ENCODE data around the gene TMEM9B. TPM values are rescaled to one million over a fixed set of nuclear protein-coding genes. Genes with fewer than 3 reads are reported as not detected.

TMEM9B gene
- polyA plus RNA-seq, 1 donor from 2014 or later = 63.1 TPM

- Histone ChIP-seq H3K4me2 (ENCODE audit: low read length) (no peak overlapping the region), H3K9ac (ENCODE audit: low read length) (no peak overlapping the region), H3K36me3 (ENCODE audit: insufficient read depth, low read length) (peaks cover 7% of the 10 kb centered on the region), H3K27me3 (ENCODE audit: insufficient read depth, low read depth, low read length) (no peaks in the 10 kb centered on the region), H3K4me3 (ENCODE audit: low read length) (no peak overlapping the region), H3F3A (ENCODE audit: insufficient read depth, low read length, poor library complexity, severe bottlenecking) (no peaks in the 10 kb centered on the region), H4K20me1 (ENCODE audit: insufficient read depth) (no peaks in the 10 kb centered on the region), H3K27ac (ENCODE audit: low read length) (no peak overlapping the region), H3K79me2 (replicated peaks; ENCODE audit: insufficient read depth, low read length) (no peaks in the 10 kb centered on the region), H2AFZ (ENCODE audit: low read depth, low read length) (no peak overlapping the region), H3K9me2 (ENCODE audit: insufficient read depth, low read length) (no peaks in the 10 kb centered on the region), H3K9me3 (ENCODE audit: low read length) (no peaks in the 10 kb centered on the region)
- no peak for TF ChIP-seq EZH2 (IDR thresholded peaks at IDR 0.05; ENCODE audit: borderline replicate concordance, insufficient read depth, low read length, poor library complexity, severe bottlenecking)
- no peak for TF ChIP-seq POLR2AphosphoS5 (IDR thresholded peaks at IDR 0.05)
These were observed 41.6 kb downstream of the TMEM9B start for GRCh38 chr11:8922691-8923090.

- H3K4me3 ChIP-seq (ENCODE audit: low read length) = no peak overlapping the region
- no peak overlapping the region for H3K4me2 ChIP-seq (ENCODE audit: low read length)
- no peak overlapping the region for H2AFZ ChIP-seq (ENCODE audit: low read depth, low read length)
- no peaks in the 10 kb centered on the region for H3F3A ChIP-seq (ENCODE audit: insufficient read depth, low read length, poor library complexity, severe bottlenecking)
- H3K9ac ChIP-seq (ENCODE audit: low read length) = no peak overlapping the region
- H3K79me2 ChIP-seq (replicated peaks; ENCODE audit: insufficient read depth, low read length) = peaks cover 10% of the 10 kb centered on the region
- TF ChIP-seq POLR2AphosphoS5 (IDR thresholded peaks at IDR 0.05) = no peak
- TF ChIP-seq RAD21 (conservative IDR thresholded peaks at IDR 0.05) = no peak
- TF ChIP-seq REST (IDR thresholded peaks at IDR 0.05; ENCODE audit: borderline replicate concordance) = no peak
- no peak for TF ChIP-seq EZH2 (IDR thresholded peaks at IDR 0.05; ENCODE audit: borderline replicate concordance, insufficient read depth, low read length, poor library complexity, severe bottlenecking)
- TF ChIP-seq EP300 (conservative IDR thresholded peaks at IDR 0.05; ENCODE audit: poor library complexity, severe bottlenecking) = no peak
- no peak for TF ChIP-seq SMC3 (conservative IDR thresholded peaks at IDR 0.05; ENCODE audit: poor library complexity)
- TF ChIP-seq, protein P1, sequence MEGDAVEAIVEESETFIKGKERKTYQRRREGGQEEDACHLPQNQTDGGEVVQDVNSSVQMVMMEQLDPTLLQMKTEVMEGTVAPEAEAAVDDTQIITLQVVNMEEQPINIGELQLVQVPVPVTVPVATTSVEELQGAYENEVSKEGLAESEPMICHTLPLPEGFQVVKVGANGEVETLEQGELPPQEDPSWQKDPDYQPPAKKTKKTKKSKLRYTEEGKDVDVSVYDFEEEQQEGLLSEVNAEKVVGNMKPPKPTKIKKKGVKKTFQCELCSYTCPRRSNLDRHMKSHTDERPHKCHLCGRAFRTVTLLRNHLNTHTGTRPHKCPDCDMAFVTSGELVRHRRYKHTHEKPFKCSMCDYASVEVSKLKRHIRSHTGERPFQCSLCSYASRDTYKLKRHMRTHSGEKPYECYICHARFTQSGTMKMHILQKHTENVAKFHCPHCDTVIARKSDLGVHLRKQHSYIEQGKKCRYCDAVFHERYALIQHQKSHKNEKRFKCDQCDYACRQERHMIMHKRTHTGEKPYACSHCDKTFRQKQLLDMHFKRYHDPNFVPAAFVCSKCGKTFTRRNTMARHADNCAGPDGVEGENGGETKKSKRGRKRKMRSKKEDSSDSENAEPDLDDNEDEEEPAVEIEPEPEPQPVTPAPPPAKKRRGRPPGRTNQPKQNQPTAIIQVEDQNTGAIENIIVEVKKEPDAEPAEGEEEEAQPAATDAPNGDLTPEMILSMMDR (IDR thresholded peaks at IDR 0.05; ENCODE audit: poor library complexity, severe bottlenecking) = no peak
- no peak for TF ChIP-seq MXI1 (conservative IDR thresholded peaks at IDR 0.05; ENCODE audit: poor library complexity, severe bottlenecking)
- no peak for TF ChIP-seq TAF1 (IDR thresholded peaks at IDR 0.05; ENCODE audit: low read depth)
- H3K9me2 ChIP-seq (ENCODE audit: insufficient read depth, low read length) = no peaks in the 10 kb centered on the region
- H3K9me3 ChIP-seq (ENCODE audit: low read length) = no peaks in the 10 kb centered on the region
- H3K36me3 ChIP-seq (ENCODE audit: insufficient read depth, low read length) = peaks cover 4% of the 10 kb centered on the region
- no peak overlapping the region for H3K27ac ChIP-seq (ENCODE audit: low read length)
- H4K20me1 ChIP-seq (ENCODE audit: insufficient read depth) = no peaks in the 10 kb centered on the region
- no peaks in the 10 kb centered on the region for H3K27me3 ChIP-seq (ENCODE audit: insufficient read depth, low read depth, low read length)
These were observed 47.0 kb downstream of the TMEM9B start for GRCh38 chr11:8917157-8917825.
